NCI-H446 treated with DMSO at 0.1 percent for 48 hours (cell line): Measurements from ENCODE around the gene OBI1.

ENCODE experiments used
- DNase-seq: peaks from one replicate; lab custom pipeline; 2025; lab: John Stamatoyannopoulos, UW

OBI1 gene

DNA sequence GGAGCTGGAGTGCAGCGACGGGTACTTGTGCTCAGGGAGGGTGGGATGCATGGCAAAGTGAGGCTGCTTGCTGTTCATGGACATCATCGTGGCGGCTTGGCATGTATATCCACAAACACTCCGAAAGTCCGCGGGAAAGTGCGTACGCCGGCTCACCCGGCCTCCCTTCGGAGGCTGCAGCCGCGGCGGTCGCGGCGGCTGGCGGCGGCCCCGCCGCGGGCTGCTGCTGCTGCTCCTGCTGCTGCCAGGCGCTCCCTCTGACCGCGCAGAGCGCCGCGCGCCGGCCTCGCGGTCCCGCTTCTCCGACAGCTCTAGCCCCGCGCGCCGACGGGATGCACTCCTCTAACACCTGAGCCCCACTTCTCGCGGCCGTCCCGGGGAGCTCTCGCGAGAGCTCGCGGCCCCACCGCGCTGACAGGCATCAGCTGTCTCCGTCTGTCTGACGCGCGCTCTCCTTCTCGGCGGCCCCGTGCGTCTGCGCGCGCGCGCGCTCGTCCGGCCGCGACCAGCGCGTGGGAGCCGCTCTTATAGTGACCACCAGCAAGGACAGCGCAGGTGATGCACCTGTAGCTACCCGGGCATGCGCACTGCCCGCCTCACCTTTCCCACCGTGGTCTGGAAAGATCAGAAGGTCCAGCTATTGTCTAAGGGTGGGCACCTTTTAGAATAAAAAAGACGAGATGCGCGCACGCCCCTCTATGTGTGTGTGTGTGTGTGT lies 55.6 kb downstream of the OBI1 start, which contains the start of gene POU4F1:
Gene POU4F1, minus strand, starts transcription at position 313 of the 718 bp plus-strand sequence. Its CDS starts 226 bp downstream, at position 87.
- peak; percentile 38 for DNase-seq

GRCh38 chr13:78602561-78603239 lies 56.3 kb downstream of the OBI1 start:
- no peak for DNase-seq

DNA sequence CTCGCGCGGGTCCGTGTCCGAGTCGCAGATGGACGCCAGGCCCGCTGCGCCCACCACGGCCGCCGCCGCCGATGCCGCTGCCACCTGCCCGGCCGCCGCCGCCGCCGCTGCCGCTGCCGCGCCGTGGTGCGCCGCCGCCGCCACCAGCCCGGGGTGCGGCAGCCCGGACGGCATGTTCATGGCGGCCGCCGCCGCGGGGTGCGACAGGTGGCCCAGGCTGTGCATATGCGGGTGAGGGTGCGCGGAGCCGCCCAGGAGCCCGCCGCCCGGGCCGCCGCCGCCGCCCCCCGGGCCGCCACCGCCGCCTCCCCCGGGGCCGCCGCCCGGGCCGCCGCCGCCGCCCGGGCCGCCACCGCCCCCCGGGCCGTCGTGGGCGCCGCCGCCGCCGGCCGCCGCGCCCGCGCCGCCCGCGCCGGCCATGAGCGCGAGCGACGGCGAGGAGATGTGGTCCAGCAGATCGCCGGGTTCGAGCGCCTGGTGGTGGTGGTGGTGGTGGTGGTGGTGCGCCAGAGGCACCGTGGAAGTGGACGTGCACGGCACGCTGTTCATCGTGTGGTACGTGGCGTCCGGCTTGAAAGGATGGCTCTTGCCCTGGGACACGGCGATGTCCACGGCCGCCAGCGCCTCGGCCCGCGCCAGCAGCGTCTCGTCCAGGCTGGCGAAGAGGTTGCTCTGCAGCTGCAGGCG lies 56.9 kb downstream of the OBI1 start:
- no peak for DNase-seq

GRCh38 chr13:78601124-78601873 lies 57.7 kb downstream of the OBI1 start:
- DNase-seq = no peak

- no peak for DNase-seq
Observed at GRCh38 chr13:78600280-78600883, 58.6 kb downstream of the OBI1 start.

DNA sequence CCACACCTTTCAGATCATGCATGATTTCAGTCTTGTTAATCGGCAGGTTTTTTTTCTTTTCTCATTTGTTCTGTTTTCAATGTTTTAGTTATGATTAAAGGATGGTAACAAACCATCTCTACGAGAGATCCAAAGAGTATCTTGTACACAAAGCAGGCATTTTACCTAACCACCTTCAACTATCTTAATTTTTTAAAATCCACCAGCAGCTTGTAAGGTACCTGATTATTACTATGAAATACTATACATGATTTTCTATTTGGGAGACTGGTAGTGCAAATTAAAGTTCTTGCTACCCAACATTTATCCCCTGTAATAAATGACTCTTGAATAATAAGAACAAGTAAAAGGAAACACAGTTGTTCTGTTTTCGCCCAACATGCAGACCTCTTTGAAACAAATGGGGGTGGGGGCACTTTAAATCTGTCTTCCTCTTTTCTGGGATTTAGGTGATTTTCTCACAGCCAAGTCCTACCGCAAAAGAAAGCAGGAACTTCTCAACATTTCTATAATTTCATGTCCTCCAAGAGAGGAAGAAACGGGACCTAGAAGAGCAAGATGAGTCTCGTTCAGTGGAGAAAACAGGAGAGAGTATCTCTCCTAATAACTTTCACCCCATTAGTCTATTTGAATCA lies 59.2 kb downstream of the OBI1 start:
- DNase-seq = no peak

GRCh38 chr13:78598966-78599644 lies 59.9 kb downstream of the OBI1 start:
- no peak for DNase-seq

DNA sequence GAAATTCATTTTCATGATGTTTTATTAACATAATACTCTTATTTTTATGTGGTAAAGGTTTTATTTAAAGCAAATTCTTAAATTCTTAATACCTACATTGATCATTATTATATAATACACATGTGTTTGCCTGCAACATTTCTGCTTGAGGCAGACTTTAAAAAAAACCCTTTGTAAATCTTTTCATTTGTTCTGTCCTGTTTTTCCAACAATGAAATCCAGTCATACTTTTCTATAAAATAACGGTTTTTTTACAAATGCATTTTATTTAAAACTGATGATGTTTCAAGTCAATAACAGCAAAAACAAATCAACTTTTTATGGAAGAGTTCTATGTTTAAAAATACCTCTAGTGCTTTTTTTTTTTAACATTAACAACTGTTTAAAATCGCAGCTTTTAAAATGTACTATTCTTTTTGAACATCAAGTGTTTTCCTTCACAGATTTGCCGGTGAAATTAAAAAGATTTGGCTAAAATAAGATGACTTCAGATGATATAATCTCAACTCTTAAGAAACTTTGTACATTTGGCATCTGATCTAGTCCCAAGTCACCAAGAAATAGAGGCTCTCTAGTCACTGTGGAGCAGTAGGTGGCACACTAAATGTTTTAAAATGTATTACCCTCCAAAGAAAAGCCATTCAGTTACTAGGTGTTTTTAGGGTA lies 60.7 kb downstream of the OBI1 start:
- no peak for DNase-seq

DNA sequence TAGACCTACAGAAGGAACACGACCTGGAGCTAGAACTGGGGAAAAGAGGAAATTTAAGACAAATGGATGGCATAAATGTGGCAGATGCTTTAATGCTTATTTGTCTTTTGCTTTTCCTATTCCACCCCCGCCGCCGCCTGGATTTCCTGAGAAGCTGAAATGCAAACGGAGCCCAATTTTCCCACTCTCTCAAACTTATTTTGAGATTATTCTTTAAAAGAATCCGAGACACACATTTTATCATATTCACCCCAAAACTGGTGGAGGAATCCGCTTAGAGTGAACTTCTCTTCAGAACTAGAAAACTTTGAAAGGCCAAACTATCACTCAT lies 61.4 kb downstream of the OBI1 start:
- DNase-seq = no peak

- DNase-seq = no peak
Observed at GRCh38 chr13:78596736-78597601, 62.0 kb downstream of the OBI1 start.

DNA sequence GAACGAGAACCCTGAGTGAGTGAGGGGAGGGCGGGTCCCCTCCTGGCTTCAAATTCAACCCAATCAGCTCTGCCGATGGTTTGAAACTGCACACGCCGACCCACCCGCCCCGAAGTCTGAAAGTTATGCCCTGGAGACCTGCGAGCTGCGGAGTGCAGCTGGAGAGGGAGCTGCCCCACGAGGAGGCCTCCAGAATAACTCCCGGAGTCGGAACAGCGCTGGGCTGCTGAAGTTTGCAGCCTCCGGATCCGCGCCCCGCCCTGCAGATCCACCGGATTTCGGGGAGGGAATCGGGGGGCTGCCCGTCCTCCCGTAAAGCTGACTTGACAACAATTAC lies 62.6 kb downstream of the OBI1 start:
- no peak for DNase-seq

GRCh38 chr13:78595495-78596398 lies 63.2 kb downstream of the OBI1 start:
- DNase-seq = no peak

DNA sequence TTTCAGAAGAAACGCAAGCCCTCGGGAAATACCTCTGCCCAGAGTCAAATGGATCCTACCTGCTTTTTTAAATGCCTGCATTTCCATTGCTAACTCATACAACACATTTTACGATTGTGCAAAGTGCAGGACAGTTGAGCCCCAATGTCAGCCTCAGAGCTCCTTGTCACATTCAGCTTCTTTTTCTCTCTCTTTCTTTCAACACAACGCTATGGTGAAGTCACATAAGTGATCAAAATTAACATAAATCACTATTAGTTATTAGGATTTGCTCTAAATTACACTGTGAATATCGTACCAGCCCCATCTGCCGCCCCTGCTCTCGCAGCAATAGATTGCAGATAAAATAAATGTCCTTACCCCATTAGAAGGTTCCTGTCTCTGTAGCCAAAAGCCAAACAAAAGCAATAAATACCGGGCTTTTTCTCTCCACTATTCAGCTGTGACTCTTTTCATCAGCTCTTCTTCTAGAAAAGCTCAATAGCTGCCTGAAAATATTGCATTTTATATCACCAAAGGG lies 64.4 kb downstream of the OBI1 start:
- no peak for DNase-seq

DNA sequence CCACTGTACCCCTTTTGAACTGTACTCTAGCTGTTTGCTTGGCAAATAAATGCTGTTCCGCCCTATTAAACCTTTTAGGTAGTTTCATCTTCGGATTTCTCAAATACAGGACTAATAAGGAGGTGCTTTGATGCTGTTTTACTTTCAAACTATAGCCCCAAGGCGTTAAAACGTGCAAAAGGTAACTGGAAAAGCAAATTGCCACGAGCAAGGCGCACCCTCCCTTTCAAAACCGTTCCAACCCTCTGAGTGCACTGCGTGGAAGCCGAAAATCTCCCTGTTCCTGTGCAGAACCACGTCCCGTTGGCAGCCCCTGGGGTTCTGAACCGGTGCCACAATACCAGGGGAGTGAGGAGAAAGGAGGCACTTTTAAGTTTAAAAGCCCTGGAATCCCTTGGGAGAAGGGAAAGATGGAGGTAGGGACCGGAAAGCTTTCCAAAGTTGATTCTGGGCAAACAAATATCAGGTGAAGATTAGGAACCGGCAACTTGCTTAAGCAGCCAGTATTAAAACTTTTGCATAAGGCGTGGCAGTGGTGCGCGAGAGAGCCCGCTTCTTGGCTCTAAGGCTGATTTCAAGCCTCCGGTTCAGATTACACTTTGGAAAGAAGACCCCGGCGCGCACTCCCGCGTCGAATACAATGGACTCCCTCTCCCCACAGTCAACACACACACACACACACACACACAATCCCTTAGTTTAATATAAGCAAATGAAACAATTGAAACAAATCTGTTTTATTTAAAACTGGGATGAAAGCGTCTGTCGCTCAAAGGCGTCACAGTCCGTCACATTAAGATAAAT lies 65.1 kb downstream of the OBI1 start:
- peak; percentile 29 for DNase-seq

GRCh38 chr13:78593129-78593528 lies 65.8 kb downstream of the OBI1 start:
- no peak for DNase-seq

GRCh38 chr13:78592584-78592983 lies 66.4 kb downstream of the OBI1 start:
- no peak for DNase-seq

GRCh38 chr13:78589206-78589605 lies 69.7 kb downstream of the OBI1 start:
- DNase-seq = no peak
